HAP-1 (cell line): ENCODE data around the gene CCDC57.

Experiments
- DNase-seq, 2 experiments: peaks; one replicate each; pipeline ENCODE4 v3.0.0-alpha.2; 2016 to 2020; ENCODE audit warnings: low spot score in 2 of 2
- H3K27me3 ChIP-seq: fragments of 250-450 bp; sonication (Bioruptor Pico); 2 replicates; pipeline ENCODE4 v1.5.1; 2020; ENCODE audit warnings: low read depth, mild to moderate bottlenecking, moderate library complexity
- H3K36me3 ChIP-seq: fragments of 250-450 bp; sonication (Bioruptor Pico); replicated peaks from 2 replicates; pipeline ENCODE4 v1.5.1; 2020; ENCODE audit warnings: mild to moderate bottlenecking
- H3K4me1 ChIP-seq: fragments of 250-450 bp; sonication (Bioruptor Pico); 2 replicates; pipeline ENCODE4 v1.5.1; 2020; ENCODE audit warnings: mild to moderate bottlenecking
- H3K4me3 ChIP-seq: fragments of 250-450 bp; sonication (Bioruptor Pico); 2 replicates; pipeline ENCODE4 v1.5.1; 2020; ENCODE audit warnings: mild to moderate bottlenecking, moderate library complexity
- H3K9me3 ChIP-seq: fragments of 250-450 bp; sonication (Bioruptor Pico); 2 replicates; pipeline ENCODE4 v1.5.1; 2020; ENCODE audit warnings: mild to moderate bottlenecking, moderate library complexity
- in situ Hi-C: fragments of 300-500 bp; cut with MboI; formaldehyde crosslinking; loops from 3 replicates; pipeline ENCODE4 v1.14.3; 2020; ENCODE audit warnings: low sequenced_read_pairs, inconsistent platforms, mixed read lengths

The CCDC57 gene

DNA sequence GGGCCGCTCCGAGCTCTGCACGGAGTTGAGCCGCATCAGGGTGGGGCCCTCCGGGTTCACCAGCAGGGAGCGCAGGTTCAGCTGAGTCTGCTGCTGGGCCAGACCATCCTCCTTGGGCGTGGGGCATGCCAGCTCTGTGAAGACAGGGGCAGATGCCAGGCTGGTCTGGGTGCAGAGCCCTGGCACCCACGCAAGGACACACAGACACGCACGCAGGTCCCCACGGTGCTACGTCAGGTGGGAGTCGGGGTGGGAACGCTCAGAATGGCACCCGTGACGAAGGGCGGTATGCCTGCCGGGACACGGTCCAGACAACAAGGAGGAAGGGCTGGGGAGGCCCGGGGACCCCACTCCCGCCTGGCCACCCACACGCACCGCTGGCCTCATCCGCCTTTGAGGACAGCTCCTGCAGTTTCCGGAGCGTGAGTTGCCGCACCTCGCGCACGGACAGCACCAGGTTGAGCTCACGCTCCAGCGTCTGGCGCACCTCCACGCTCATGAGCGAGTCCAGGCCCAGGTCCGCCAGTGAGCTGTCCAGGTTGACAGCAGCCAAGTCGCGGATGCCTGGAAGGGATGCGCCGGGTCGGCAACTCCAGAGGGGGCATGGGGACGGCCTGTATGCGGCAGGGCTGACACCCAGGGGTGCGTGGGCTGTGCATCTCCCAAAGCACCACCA, 131.7 kb downstream of the CCDC57 start:
- DNase-seq = no peak
- in situ Hi-C loops = no loop called here
- H3K36me3 ChIP-seq = peaks cover 74% of the 10 kb centered on the region
- no peaks in the 10 kb centered on the region for H3K4me1 ChIP-seq
- H3K27me3 ChIP-seq = no peaks in the 10 kb centered on the region
- no peak overlapping the region for H3K4me3 ChIP-seq
- no peaks in the 10 kb centered on the region for H3K9me3 ChIP-seq

- peaks cover 67% of the 10 kb centered on the region for H3K36me3 ChIP-seq
- no peaks in the 10 kb centered on the region for H3K4me1 ChIP-seq
- no peaks in the 10 kb centered on the region for H3K9me3 ChIP-seq
- no peak for DNase-seq
- H3K4me3 ChIP-seq = no peak overlapping the region
- in situ Hi-C loops = no loop called here
- H3K27me3 ChIP-seq = no peaks in the 10 kb centered on the region
Observed at GRCh38 chr17:82080048-82080788, 132.4 kb downstream of the CCDC57 start.

GRCh38 chr17:82079001-82079677, 133.5 kb downstream of the CCDC57 start:
- no peaks in the 10 kb centered on the region for H3K4me1 ChIP-seq
- no peaks in the 10 kb centered on the region for H3K27me3 ChIP-seq
- H3K9me3 ChIP-seq = no peaks in the 10 kb centered on the region
- H3K36me3 ChIP-seq = peaks cover 56% of the 10 kb centered on the region
- no peak for DNase-seq
- in situ Hi-C loops = no loop called here
- no peak overlapping the region for H3K4me3 ChIP-seq

- H3K9me3 ChIP-seq = no peaks in the 10 kb centered on the region
- no peaks in the 10 kb centered on the region for H3K4me1 ChIP-seq
- peaks cover 49% of the 10 kb centered on the region for H3K36me3 ChIP-seq
- no peak for DNase-seq
- no peak overlapping the region for H3K4me3 ChIP-seq
- in situ Hi-C loops = no loop called here
- H3K27me3 ChIP-seq = no peaks in the 10 kb centered on the region
Observed at GRCh38 chr17:82078433-82078832, 134.2 kb downstream of the CCDC57 start.

DNA sequence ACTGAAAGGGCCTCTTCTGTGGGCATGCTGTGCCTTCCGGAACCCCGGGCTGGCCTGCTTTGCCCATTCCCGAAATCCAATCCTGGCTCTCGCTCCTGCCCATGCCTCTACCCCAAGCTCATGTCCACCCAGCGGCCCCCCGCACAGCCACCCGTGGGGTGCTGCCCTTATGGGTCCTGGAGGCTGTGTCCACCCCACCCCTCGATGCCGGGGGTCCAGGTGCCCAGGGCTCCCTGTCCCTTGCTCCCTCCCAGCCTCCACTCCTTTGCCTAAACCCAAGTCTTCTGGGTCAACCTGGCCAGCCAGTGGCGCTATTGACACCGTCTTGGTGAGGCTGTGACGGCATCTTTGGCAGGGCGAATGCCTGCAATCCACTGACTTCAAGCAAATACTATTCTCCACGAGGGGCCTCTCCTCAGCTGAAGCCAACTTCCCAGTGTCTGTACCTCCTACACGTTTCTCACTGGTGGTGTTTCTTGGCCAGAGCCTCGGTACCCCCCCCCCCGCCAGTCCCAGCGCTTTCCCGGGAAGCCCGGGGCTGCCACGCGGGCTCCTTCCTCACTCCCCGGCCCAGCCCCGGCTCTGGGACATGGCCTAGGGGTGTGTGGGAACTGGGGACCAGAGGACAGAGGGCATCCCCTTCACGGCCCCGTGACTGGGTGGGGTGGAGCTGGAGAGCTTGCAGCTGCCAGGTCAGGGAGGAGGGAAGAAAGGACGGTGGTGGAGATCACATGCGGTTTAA, 134.9 kb downstream of the CCDC57 start:
- Histone ChIP-seq H3K36me3 (peaks cover 43% of the 10 kb centered on the region), H3K27me3 (no peaks in the 10 kb centered on the region), H3K4me1 (no peaks in the 10 kb centered on the region), H3K9me3 (no peaks in the 10 kb centered on the region), H3K4me3 (no peak overlapping the region)
- in situ Hi-C loops = no loop called here
- DNase-seq = no peak

- peaks cover 35% of the 10 kb centered on the region for H3K36me3 ChIP-seq
- no peak for DNase-seq
- H3K4me1 ChIP-seq = no peaks in the 10 kb centered on the region
- no peaks in the 10 kb centered on the region for H3K9me3 ChIP-seq
- H3K4me3 ChIP-seq = no peak overlapping the region
- in situ Hi-C loops = no loop called here
- H3K27me3 ChIP-seq = no peaks in the 10 kb centered on the region
Observed at GRCh38 chr17:82076785-82077591, 135.7 kb downstream of the CCDC57 start.

- DNase-seq = no peak
- H3K4me1 ChIP-seq = no peaks in the 10 kb centered on the region
- in situ Hi-C loops = no loop called here
- H3K36me3 ChIP-seq = peaks cover 29% of the 10 kb centered on the region
- no peak overlapping the region for H3K4me3 ChIP-seq
- H3K9me3 ChIP-seq = no peaks in the 10 kb centered on the region
- no peaks in the 10 kb centered on the region for H3K27me3 ChIP-seq
Observed at GRCh38 chr17:82076018-82076784, 136.4 kb downstream of the CCDC57 start.

DNA sequence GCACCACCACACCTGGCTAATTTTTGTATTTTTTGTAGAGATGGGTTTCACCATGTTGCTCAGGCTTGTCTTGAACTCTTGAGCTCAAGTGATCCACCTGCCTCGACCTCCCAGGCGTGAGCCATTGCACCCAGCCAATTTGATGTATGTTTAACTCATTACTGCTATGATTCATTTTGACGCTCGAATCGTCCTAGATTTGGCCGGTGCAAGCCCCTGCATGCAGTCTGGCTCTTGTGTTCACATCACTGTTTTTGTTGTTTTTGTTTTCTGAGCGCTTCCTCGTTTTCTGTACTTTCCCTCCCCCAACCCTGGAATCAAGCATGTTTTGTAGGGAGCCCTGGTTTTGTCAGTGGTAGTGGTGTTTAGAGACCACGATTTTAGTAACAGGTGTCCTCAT, 139.2 kb downstream of the CCDC57 start:
- no peak overlapping the region for H3K4me3 ChIP-seq
- in situ Hi-C loops = no loop called here
- no peaks in the 10 kb centered on the region for H3K9me3 ChIP-seq
- no peaks in the 10 kb centered on the region for H3K4me1 ChIP-seq
- no peak for DNase-seq
- H3K27me3 ChIP-seq = no peaks in the 10 kb centered on the region
- H3K36me3 ChIP-seq = peaks cover 8% of the 10 kb centered on the region

- Histone ChIP-seq H3K9me3 (no peaks in the 10 kb centered on the region), H3K4me3 (no peak overlapping the region), H3K4me1 (no peaks in the 10 kb centered on the region), H3K27me3 (no peaks in the 10 kb centered on the region), H3K36me3 (peaks cover 1% of the 10 kb centered on the region)
- in situ Hi-C loops = no loop called here
- no peak for DNase-seq
Observed at GRCh38 chr17:82072827-82073226, 139.8 kb downstream of the CCDC57 start.

DNA sequence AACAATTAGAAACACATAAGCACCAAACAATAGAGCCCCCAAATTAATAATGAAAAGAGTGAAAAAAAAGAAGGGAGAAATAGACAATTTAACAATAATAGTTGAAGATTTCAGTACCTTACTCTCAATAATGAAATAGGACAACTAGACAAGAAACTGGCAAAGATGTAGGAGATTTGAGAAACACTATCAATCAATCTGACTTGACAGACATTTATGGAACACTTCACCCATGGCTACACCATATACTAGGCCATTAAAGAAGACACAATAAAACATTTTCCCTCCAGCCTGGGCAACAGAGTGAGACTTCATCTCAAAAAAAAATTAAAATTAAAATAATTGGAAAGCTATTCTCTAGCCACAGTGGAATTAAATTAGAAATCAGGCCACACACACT, 142.0 kb downstream of the CCDC57 start:
- Histone ChIP-seq H3K27me3 (no peaks in the 10 kb centered on the region), H3K4me1 (peaks cover 7% of the 10 kb centered on the region), H3K4me3 (no peak overlapping the region), H3K36me3 (no peaks in the 10 kb centered on the region), H3K9me3 (no peaks in the 10 kb centered on the region; the same call in 1 of the 2 replicates)
- in situ Hi-C loops = no loop called here
- DNase-seq = no peak

DNA sequence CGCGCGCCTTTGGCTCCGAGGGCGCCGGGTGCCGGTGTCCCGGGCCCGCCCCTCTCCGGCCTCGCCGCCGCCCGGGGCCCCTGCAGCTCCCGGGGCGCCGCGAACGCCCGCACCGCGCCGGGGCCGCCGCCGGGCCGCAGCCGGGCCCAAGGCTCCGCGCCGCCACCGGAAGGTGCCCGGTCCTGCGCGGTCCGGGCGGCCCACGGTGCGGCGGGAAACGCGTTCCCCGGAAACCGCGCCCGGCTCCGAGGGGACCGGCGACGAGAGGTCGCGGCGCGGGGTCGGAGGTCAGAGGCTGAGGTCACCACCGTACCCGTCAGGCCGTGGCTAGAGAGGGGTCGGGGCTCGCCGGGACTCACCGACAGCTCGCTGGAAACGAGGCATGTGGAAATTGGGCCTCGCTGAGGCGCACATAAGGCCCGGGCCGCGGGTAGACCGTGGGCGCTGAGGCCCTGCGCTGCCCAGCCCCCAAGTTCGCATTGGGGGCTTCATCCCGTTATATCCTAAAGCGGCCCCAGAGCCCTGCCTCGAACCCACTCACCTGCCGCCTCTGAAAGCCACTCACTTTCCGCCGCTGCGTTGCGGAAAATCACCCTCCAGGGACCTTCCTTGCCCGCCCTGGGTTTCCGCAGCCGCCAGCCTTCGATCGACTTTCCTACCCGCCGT, 146.9 kb downstream of the CCDC57 start, which contains the start of gene DUS1L:
TSS of gene DUS1L (minus strand) at position 167 of the 666 bp plus-strand sequence. CDS start 745 bp downstream, outside the sequence.
- peak; percentile 22 to 63 for DNase-seq
- H3K36me3 ChIP-seq = peaks cover 35% of the 10 kb centered on the region
- H3K27me3 ChIP-seq = no peaks in the 10 kb centered on the region
- no peaks in the 10 kb centered on the region; the same call in 1 of the 2 replicates for H3K9me3 ChIP-seq
- in situ Hi-C loops = no loop called here
- peak within 1 kb of the TSS; percentile 86 for H3K4me3 ChIP-seq
- peaks cover 7% of the 10 kb centered on the region for H3K4me1 ChIP-seq

GRCh38 chr17:82065193-82065637, 147.4 kb downstream of the CCDC57 start:
- peaks cover 41% of the 10 kb centered on the region for H3K36me3 ChIP-seq
- DNase-seq = no peak
- in situ Hi-C loops = no loop called here
- peak overlapping the region; percentile 86 for H3K4me3 ChIP-seq
- no peaks in the 10 kb centered on the region for H3K27me3 ChIP-seq
- H3K4me1 ChIP-seq = peaks cover 7% of the 10 kb centered on the region
- no peaks in the 10 kb centered on the region; the same call in 1 of the 2 replicates for H3K9me3 ChIP-seq
